K562 (cell line): Measurements from ENCODE around the gene PRDM16. TPM values are rescaled to one million over a fixed set of nuclear protein-coding genes. Genes with fewer than 3 reads are reported as not detected.

Experiments
- ATAC-seq: fragments of 200-7000 bp; cut with Tn5 transposase; 3 replicates; pipeline ENCODE4 v1.9.1; 2020; ENCODE audit warnings: moderate library complexity
- BruUV-seq: library from RNA; stranded (reverse); fragments of 400-500 nt; replicated peaks from 2 replicates; lab custom pipeline; 2021; lab: Mats Ljungman, UMichigan
- CTCF ChIA-PET: fragments of 300-600 bp; formaldehyde crosslinking; extraction: SDS; loops from one replicate; lab custom pipeline; 2021; ENCODE audit warnings: low intra/inter-chr PET ratio; lab: Yijun Ruan, JAX
- POLR2A ChIA-PET: fragments of 300-600, 350-650 bp; sonication (Branson Sonifier 250); formaldehyde crosslinking; extraction: SDS; loops from one replicate; lab custom pipeline; 2021; ENCODE audit warnings: antibody characterized with exemption, inconsistent platforms; lab: Yijun Ruan, JAX
- DNase-seq, 4 experiments: peaks; one replicate each; pipeline versions ENCODE4 v3.0.0 to v3.0.0-alpha.2; 2011 to 2018; ENCODE audit warnings: low spot score in 3 of 4, mixed read lengths in 3 of 4; ENCODE audit errors: extremely low read depth in 1 of 4
- FAIRE-seq: peaks from 2 replicates; lab custom pipeline; 2011; peaks lifted over from hg19 to GRCh38; lab: Jason Lieb, UNC
- H2AFZ ChIP-seq: 2 replicates; pipeline ENCODE4 v1.6.0; 2011; ENCODE audit warnings: low read depth, low read length, control low read depth, inconsistent platforms
- H3K27ac ChIP-seq: fragments of 200-600 bp; 3 replicates; pipeline ENCODE4 v1.8.0; 2011; ENCODE audit warnings: low read depth, mild to moderate bottlenecking, control low read depth, inconsistent platforms, low read length, moderate library complexity, mixed read lengths; ENCODE audit errors: extremely low read depth
- H3K27me3 ChIP-seq, 2 experiments: fragments of 300-600 bp in 1 of 2; 2 replicates in 1 of 2; 3 replicates in 1 of 2; pipeline versions ENCODE4 v1.6.0 to v1.8.0; 2011; ENCODE audit warnings: inconsistent platforms in 2 of 2, low read length in 2 of 2, mild to moderate bottlenecking in 1 of 2, mixed read lengths in 1 of 2, moderate library complexity in 1 of 2; ENCODE audit not compliant: control insufficient read depth in 2 of 2, insufficient read depth in 2 of 2
- H3K36me3 ChIP-seq: fragments of 300-600 bp; 3 replicates; pipeline ENCODE4 v1.8.0; 2011; ENCODE audit warnings: mild to moderate bottlenecking, low read length, inconsistent platforms; ENCODE audit not compliant: control insufficient read depth, insufficient read depth
- H3K4me1 ChIP-seq, 2 experiments: fragments of 200-600 bp in 1 of 2; replicated peaks in 1 of 2; 2 replicates in 1 of 2; 3 replicates in 1 of 2; pipeline versions ENCODE4 v1.5.1 to v1.8.0; 2011; ENCODE audit warnings: inconsistent platforms in 2 of 2, low read length in 2 of 2, mild to moderate bottlenecking in 1 of 2, mixed read lengths in 1 of 2, moderate library complexity in 1 of 2; ENCODE audit not compliant: control insufficient read depth in 2 of 2, insufficient read depth in 2 of 2
- H3K4me2 ChIP-seq: 2 replicates; pipeline ENCODE4 v1.6.1; 2011; ENCODE audit warnings: low read length, control low read depth, inconsistent platforms, mixed read lengths; ENCODE audit not compliant: insufficient read depth
- H3K4me3 ChIP-seq: fragments of 200-600 bp; sonication (generic), shearing (Covaris generic); 2 replicates; pipeline ENCODE4 v1.5.1; 2016; ENCODE audit warnings: control low read depth, inconsistent platforms
- H3K79me2 ChIP-seq: fragments of 200-600 bp; 3 replicates; pipeline ENCODE4 v1.8.0; 2011; ENCODE audit warnings: low read length, inconsistent platforms; ENCODE audit not compliant: control insufficient read depth, insufficient read depth
- H3K9ac ChIP-seq, 2 experiments: 2 replicates each; pipeline versions ENCODE4 v1.6.0 to v1.6.1; 2011; ENCODE audit warnings: low read depth in 2 of 2, low read length in 2 of 2, control low read depth in 1 of 2, inconsistent platforms in 1 of 2, mild to moderate bottlenecking in 1 of 2, mixed read lengths in 1 of 2; ENCODE audit not compliant: insufficient read depth in 1 of 2
- H3K9me1 ChIP-seq: one replicate; pipeline ENCODE4 v1.6.0; 2011; ENCODE audit warnings: inconsistent platforms, mild to moderate bottlenecking, low read length, moderate library complexity; ENCODE audit not compliant: control insufficient read depth, insufficient read depth
- H3K9me3 ChIP-seq: replicated peaks from 2 replicates; pipeline ENCODE4 v1.5.1; 2011; ENCODE audit warnings: low read depth, low read length, inconsistent platforms; ENCODE audit not compliant: control insufficient read depth, insufficient read depth
- H4K20me1 ChIP-seq: replicated peaks from 2 replicates; pipeline ENCODE4 v1.6.1; 2011; ENCODE audit warnings: low read length, inconsistent platforms, mixed read lengths; ENCODE audit not compliant: control insufficient read depth, insufficient read depth
- POLR2A ChIP-seq: fragments of 450-650 bp; conservative IDR thresholded peaks from 2 replicates; pipeline ENCODE4 v1.6.1; 2016
- SLC30A9 ChIP-seq: fragments of 250-450 bp; sonication (Bioruptor Pico); IDR thresholded peaks from 2 replicates; pipeline ENCODE4 v1.8.0; 2022; ENCODE audit warnings: mild to moderate bottlenecking, moderate library complexity
- TAF9B ChIP-seq: fragments of 450-650 bp; IDR thresholded peaks from 2 replicates; pipeline ENCODE4 v1.6.1; 2018; ENCODE audit warnings: mild to moderate bottlenecking; ENCODE audit not compliant: partially characterized antibody
- TFAM ChIP-seq: fragments of 250-450 bp; sonication (Bioruptor Pico); conservative IDR thresholded peaks from 2 replicates; pipeline ENCODE4 v1.5.0; 2021; ENCODE audit warnings: mild to moderate bottlenecking, moderate library complexity
- ZNF316 ChIP-seq: fragments of 450-650 bp; IDR thresholded peaks from 2 replicates; pipeline ENCODE4 v1.6.1; 2016
- WGBS: fragments of 100-300 bp; shearing (Covaris generic); methylation state at CpG from one replicate; pipeline ENCODE4 v1.1.6; 2016; ENCODE audit warnings: low coverage, mixed read lengths; ENCODE audit not compliant: insufficient coverage; ENCODE audit errors: missing lambda C conversion rate; 5-methylcytosine and 5-hydroxymethylcytosine counted together
- in situ Hi-C: fragments of 300-500 bp; cut with MboI; formaldehyde crosslinking; loops from 4 replicates; pipeline ENCODE4 v1.15.0; 2018; ENCODE audit warnings: inconsistent platforms, mixed read lengths
- intact Hi-C: fragments of 100-400 bp; cut with micrococcal nuclease; formaldehyde crosslinking; loops from 2 replicates; pipeline ENCODE4 v1.14.2; 2022
- polyA plus RNA-seq, 8 experiments: library from polyadenylated mRNA; depleted of rRNA in 4 of 8; stranded (reverse) in 5 of 8; unstranded in 3 of 8; fragments of >200 nt; fragmentation: Nextera tagmentation in 2 of 8; fragmentation: Illumina TruSeq in 1 of 8; extraction: Ambion mirVana in 2 of 8; extraction: Trizol in 1 of 8; gene quantifications; 2 replicates each; pipeline versions ENCODE4 v1.2.1 to v1.2.3, GENCODE V29; 2011 to 2014; ENCODE audit warnings: inconsistent platforms in 1 of 8, missing spikeins in 1 of 8
- total RNA-seq, 7 experiments: library from RNA; depleted of rRNA in 6 of 7; stranded (reverse); fragments of >200 nt in 6 of 7; fragmentation: Illumina TruSeq in 2 of 7; extraction: Trizol in 2 of 7; gene quantifications; 2 replicates each; pipeline versions ENCODE4 v1.2.1 to v1.2.3, GENCODE V29; 2011 to 2021; ENCODE audit warnings: low replicate concordance in 1 of 7
- TF ChIP-seq, protein P1 (sequence below): fragments of 200-800 bp; sonication (Bioruptor generic); IDR thresholded peaks from 2 replicates; pipeline ENCODE4 v1.6.1; 2016; ENCODE audit warnings: missing genetic modification characterization, missing compliant biosample characterization

Gene PRDM16
- total and polyA plus RNA-seq, 9 of the 15 experiments (the other 6 are each of a cell fraction or from before 2014, with no cell fraction given), result 0.10 to 0.27 TPM; not detected in 7

DNA sequence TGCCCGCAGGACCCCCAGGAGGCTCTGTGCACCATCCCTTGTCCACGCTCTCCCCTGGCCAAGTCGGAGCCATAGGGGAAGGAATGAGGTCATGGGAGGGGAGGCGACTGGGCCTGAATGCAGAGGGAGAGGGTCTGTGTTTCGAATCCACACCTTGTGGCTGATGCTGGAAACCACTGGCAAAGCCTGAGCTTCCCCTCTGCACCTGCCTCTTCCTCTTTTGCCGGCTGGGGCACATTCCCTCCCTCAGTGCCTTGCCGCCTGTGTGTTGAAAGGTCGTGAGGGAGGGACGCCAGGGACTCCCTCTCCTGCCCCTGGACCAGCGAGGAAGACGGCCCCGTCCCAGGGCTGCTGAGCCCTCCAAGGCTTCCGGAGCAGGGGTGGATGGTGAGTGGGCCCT, 27.3 kb downstream of the PRDM16 start:
- no TSS peak for BruUV-seq
- Histone ChIP-seq H3K4me3 (no peak overlapping the region), H3K4me2 (no peak overlapping the region), H4K20me1 (peaks cover 16% of the 10 kb centered on the region), H3K27ac (no peak overlapping the region), H3K27me3 (peaks cover 10 to 89% of the 10 kb centered on the region in 2 experiments; a peak in 4 of 5 replicates), H3K4me1 (no peaks in the 10 kb centered on the region; a peak in 1 of 5 replicates), H3K9ac (no peak overlapping the region), H2AFZ (no peak overlapping the region), H3K9me3 (no peaks in the 10 kb centered on the region), H3K36me3 (no peaks in the 10 kb centered on the region), H3K79me2 (no peaks in the 10 kb centered on the region), H3K9me1 (no peaks in the 10 kb centered on the region)
- DNase-seq (no peak), ATAC-seq (no peak), FAIRE-seq (no peak)
- in situ Hi-C loops (no loop called here), intact Hi-C loops (no loop called here)
- TF ChIP-seq TFAM (CRISPR knock-in tag) (no peak), POLR2A (no peak), ZNF316 (no peak), SLC30A9 (CRISPR knock-in tag) (no peak), TAF9B (no peak)
- TF ChIP-seq, protein P1, sequence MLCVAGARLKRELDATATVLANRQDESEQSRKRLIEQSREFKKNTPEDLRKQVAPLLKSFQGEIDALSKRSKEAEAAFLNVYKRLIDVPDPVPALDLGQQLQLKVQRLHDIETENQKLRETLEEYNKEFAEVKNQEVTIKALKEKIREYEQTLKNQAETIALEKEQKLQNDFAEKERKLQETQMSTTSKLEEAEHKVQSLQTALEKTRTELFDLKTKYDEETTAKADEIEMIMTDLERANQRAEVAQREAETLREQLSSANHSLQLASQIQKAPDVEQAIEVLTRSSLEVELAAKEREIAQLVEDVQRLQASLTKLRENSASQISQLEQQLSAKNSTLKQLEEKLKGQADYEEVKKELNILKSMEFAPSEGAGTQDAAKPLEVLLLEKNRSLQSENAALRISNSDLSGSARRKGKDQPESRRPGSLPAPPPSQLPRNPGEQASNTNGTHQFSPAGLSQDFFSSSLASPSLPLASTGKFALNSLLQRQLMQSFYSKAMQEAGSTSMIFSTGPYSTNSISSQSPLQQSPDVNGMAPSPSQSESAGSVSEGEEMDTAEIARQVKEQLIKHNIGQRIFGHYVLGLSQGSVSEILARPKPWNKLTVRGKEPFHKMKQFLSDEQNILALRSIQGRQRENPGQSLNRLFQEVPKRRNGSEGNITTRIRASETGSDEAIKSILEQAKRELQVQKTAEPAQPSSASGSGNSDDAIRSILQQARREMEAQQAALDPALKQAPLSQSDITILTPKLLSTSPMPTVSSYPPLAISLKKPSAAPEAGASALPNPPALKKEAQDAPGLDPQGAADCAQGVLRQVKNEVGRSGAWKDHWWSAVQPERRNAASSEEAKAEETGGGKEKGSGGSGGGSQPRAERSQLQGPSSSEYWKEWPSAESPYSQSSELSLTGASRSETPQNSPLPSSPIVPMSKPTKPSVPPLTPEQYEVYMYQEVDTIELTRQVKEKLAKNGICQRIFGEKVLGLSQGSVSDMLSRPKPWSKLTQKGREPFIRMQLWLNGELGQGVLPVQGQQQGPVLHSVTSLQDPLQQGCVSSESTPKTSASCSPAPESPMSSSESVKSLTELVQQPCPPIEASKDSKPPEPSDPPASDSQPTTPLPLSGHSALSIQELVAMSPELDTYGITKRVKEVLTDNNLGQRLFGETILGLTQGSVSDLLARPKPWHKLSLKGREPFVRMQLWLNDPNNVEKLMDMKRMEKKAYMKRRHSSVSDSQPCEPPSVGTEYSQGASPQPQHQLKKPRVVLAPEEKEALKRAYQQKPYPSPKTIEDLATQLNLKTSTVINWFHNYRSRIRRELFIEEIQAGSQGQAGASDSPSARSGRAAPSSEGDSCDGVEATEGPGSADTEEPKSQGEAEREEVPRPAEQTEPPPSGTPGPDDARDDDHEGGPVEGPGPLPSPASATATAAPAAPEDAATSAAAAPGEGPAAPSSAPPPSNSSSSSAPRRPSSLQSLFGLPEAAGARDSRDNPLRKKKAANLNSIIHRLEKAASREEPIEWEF, result no peak
- POLR2A ChIA-PET, result no interaction called here
- CTCF ChIA-PET, result no interaction called here
- under 1% methylated on average over 12 of the region's 13 CpGs for WGBS
